OCI-LY7 (cell line): ENCODE results near the gene LGALS9. TPM values are rescaled to one million over a fixed set of nuclear protein-coding genes. Genes with fewer than 3 reads are reported as not detected.

Source experiments
- BruUV-seq: library from RNA; stranded (reverse); fragments of 400-500 nt; replicated peaks from 2 replicates; lab custom pipeline; 2021; lab: Mats Ljungman, UMichigan
- CTCF ChIA-PET: fragments of 300-600 bp; sonication (Branson Sonifier 250); formaldehyde crosslinking; loops from one replicate; lab custom pipeline; 2022; ENCODE audit warnings: antibody characterized with exemption; ENCODE audit not compliant: unreplicated experiment; lab: Charles Lee
- POLR2A ChIA-PET: fragments of 300-600 bp; sonication (Branson Sonifier 250); formaldehyde crosslinking; loops from one replicate; lab custom pipeline; 2022; ENCODE audit warnings: antibody characterized with exemption; lab: Charles Lee
- DNase-seq: peaks from one replicate; pipeline ENCODE4 v3.0.0-alpha.2; 2015; ENCODE audit warnings: low spot score
- H2AFZ ChIP-seq: fragments of 200-600 bp; sonication (generic), shearing (Covaris generic); 2 replicates; pipeline ENCODE4 v1.6.1; 2014; ENCODE audit warnings: mild to moderate bottlenecking, antibody characterized with exemption, low read length, moderate library complexity
- H3K27ac ChIP-seq: fragments of 200-600 bp; sonication (generic); 2 replicates; pipeline ENCODE4 v1.5.1; 2014; ENCODE audit warnings: mixed run types, low read depth, mild to moderate bottlenecking, moderate library complexity, low read length, inconsistent platforms; ENCODE audit not compliant: poor library complexity, severe bottlenecking
- H3K36me3 ChIP-seq: fragments of 200-600 bp; sonication (generic); 2 replicates; pipeline ENCODE4 v1.6.1; 2014; ENCODE audit warnings: mild to moderate bottlenecking, antibody characterized with exemption, low read length, moderate library complexity, mixed read lengths; ENCODE audit not compliant: insufficient read depth
- H3K4me1 ChIP-seq: fragments of 200-600 bp; sonication (generic); 2 replicates; pipeline ENCODE4 v1.5.1; 2014; ENCODE audit warnings: mild to moderate bottlenecking, low read length; ENCODE audit not compliant: insufficient read depth, poor library complexity, severe bottlenecking
- H3K4me2 ChIP-seq: fragments of 200-600 bp; sonication (generic); 2 replicates; pipeline ENCODE4 v1.6.1; 2014; ENCODE audit warnings: mild to moderate bottlenecking, low read length
- H3K4me3 ChIP-seq: fragments of 200-600 bp; sonication (generic); 2 replicates; pipeline ENCODE4 v1.5.1; 2014; ENCODE audit warnings: mild to moderate bottlenecking, low read depth, low read length; ENCODE audit not compliant: poor library complexity, severe bottlenecking
- H3K79me2 ChIP-seq: fragments of 200-600 bp; sonication (generic); 2 replicates; pipeline ENCODE4 v1.6.1; 2016; ENCODE audit warnings: low read depth, mild to moderate bottlenecking, low read length, moderate library complexity, mixed read lengths; ENCODE audit not compliant: insufficient read depth
- H3K9me2 ChIP-seq: fragments of 200-600 bp; sonication (generic); 2 replicates; pipeline ENCODE4 v1.6.1; 2016; ENCODE audit warnings: mild to moderate bottlenecking, low read length, mixed read lengths; ENCODE audit not compliant: insufficient read depth
- H3K9me3 ChIP-seq: fragments of 200-600 bp; sonication (generic); 2 replicates; pipeline ENCODE4 v1.6.1; 2014; ENCODE audit warnings: mild to moderate bottlenecking, mixed run types, low read length, mixed read lengths
- H4K20me1 ChIP-seq: fragments of 200-600 bp; sonication (generic); 2 replicates; pipeline ENCODE4 v1.6.1; 2014; ENCODE audit warnings: mild to moderate bottlenecking, antibody characterized with exemption, low read length, moderate library complexity, mixed read lengths; ENCODE audit not compliant: insufficient read depth
- EZH2phosphoT487 ChIP-seq: fragments of 200-600 bp; sonication (generic); IDR thresholded peaks from 2 replicates; pipeline ENCODE4 v1.6.1; 2018; ENCODE audit warnings: low read depth, borderline replicate concordance, mild to moderate bottlenecking, mixed run types, antibody characterized with exemption, low read length, moderate library complexity, mixed read lengths
- intact Hi-C: fragments of 100-400 bp; cut with micrococcal nuclease; formaldehyde crosslinking; loops from one replicate; pipeline ENCODE4 v1.10.0; 2022; ENCODE audit not compliant: unreplicated experiment
- total RNA-seq, 2 experiments: library from RNA; depleted of rRNA in 1 of 2; stranded (reverse); fragments of >200 nt in 1 of 2; shearing (Covaris generic) in 1 of 2; gene quantifications; 2 replicates each; pipeline ENCODE4 v1.2.3, GENCODE V29; 2014 to 2022
- TF ChIP-seq, protein P1 (sequence below): fragments of 200-600 bp; sonication (generic); conservative IDR thresholded peaks from 2 replicates; pipeline ENCODE4 v1.5.1; 2014; ENCODE audit warnings: mild to moderate bottlenecking, antibody characterized with exemption, low read length, moderate library complexity, mixed read lengths

The LGALS9 gene
- total RNA-seq, 2 experiments from 2014 or later: 2.2 to 4.2 TPM

DNA sequence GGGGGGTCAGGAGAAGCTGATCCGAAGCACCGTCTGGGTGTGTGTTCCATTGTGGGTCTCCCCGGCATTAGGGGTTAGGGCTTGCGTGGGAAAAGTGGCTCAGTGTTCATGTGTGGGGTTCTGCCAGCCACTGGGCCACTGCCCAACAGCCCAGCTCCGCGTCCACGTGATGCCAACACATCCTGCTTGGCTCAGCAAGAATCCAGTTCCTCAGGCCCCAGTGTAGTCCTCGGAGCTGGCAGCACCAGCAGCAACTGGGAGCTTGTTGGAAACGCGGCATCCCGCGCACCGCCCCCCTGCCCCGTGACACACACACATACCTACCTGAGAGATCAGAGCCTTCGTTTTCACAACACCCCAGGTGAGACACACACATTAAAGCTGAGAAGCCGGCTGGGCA, 18.9 kb downstream of the LGALS9 start:
- Histone ChIP-seq H3K4me1 (peaks cover 4% of the 10 kb centered on the region), H4K20me1 (no peaks in the 10 kb centered on the region), H3K9me3 (no peaks in the 10 kb centered on the region), H3K4me3 (no peak overlapping the region), H3K9me2 (no peaks in the 10 kb centered on the region), H3K79me2 (no peaks in the 10 kb centered on the region), H3K27ac (no peak overlapping the region), H3K36me3 (no peaks in the 10 kb centered on the region), H3K4me2 (no peak overlapping the region), H2AFZ (no peak overlapping the region)
- ChIA-PET POLR2A (no interaction called here), CTCF (no interaction called here)
- intact Hi-C loops: loop anchor here (5.0 to 10.0 kb wide), 2 partner anchors 235 to 413 kb away; no protein-coding TSS in a partner anchor
- no peak for DNase-seq
- TF ChIP-seq, protein P1, sequence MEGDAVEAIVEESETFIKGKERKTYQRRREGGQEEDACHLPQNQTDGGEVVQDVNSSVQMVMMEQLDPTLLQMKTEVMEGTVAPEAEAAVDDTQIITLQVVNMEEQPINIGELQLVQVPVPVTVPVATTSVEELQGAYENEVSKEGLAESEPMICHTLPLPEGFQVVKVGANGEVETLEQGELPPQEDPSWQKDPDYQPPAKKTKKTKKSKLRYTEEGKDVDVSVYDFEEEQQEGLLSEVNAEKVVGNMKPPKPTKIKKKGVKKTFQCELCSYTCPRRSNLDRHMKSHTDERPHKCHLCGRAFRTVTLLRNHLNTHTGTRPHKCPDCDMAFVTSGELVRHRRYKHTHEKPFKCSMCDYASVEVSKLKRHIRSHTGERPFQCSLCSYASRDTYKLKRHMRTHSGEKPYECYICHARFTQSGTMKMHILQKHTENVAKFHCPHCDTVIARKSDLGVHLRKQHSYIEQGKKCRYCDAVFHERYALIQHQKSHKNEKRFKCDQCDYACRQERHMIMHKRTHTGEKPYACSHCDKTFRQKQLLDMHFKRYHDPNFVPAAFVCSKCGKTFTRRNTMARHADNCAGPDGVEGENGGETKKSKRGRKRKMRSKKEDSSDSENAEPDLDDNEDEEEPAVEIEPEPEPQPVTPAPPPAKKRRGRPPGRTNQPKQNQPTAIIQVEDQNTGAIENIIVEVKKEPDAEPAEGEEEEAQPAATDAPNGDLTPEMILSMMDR: no peak
- BruUV-seq: no TSS peak

DNA sequence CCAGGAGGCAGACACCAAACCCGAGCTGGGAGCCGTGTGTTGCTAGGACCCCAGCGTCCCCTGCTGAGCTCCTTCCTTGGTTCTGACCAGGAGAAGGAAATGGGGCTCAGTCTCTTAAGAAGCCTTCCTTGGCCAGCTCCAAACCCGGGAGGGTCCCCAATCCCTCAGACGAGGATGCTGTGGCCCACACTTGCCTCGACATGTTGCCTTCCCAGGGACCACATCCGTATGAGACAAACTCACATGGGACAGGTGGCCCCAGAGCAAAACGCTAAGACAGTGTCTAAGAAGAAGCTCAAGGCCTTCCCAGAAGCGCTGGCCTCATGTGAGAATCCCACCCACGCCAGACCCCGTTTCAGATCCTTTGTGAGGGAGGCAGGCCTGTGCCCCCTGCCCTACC, 19.8 kb downstream of the LGALS9 start:
- no peaks in the 10 kb centered on the region for H4K20me1 ChIP-seq
- no peak overlapping the region for H3K4me2 ChIP-seq
- peaks cover 4% of the 10 kb centered on the region for H3K4me1 ChIP-seq
- POLR2A ChIA-PET: no interaction called here
- no peaks in the 10 kb centered on the region for H3K9me2 ChIP-seq
- intact Hi-C loops: loop anchor here (1.0 to 10.0 kb wide), 3 partner anchors 48 to 414 kb away; no protein-coding TSS in a partner anchor
- H2AFZ ChIP-seq: no peak overlapping the region
- no peaks in the 10 kb centered on the region for H3K9me3 ChIP-seq
- no peak for DNase-seq
- BruUV-seq: no TSS peak
- H3K4me3 ChIP-seq: no peak overlapping the region
- H3K36me3 ChIP-seq: no peaks in the 10 kb centered on the region
- H3K79me2 ChIP-seq: no peaks in the 10 kb centered on the region
- H3K27ac ChIP-seq: no peak overlapping the region
- CTCF ChIA-PET: no interaction called here
- TF ChIP-seq EZH2phosphoT487: no peak
- TF ChIP-seq, protein P1: no peak
